Naive B cell (primary cell): Measurements from ENCODE around the gene DAAM2. TPM values are rescaled to one million over a fixed set of nuclear protein-coding genes. Genes with fewer than 3 reads are reported as not detected.

Source experiments
- ATAC-seq, 2 donors: fragments of 150-1000 bp; cut with Tn5 transposase; 2 replicates each; pipeline ENCODE4 v1.10.0; 2021; ENCODE audit warnings: low read depth in 2 of 2, mild to moderate bottlenecking in 2 of 2, moderate library complexity in 2 of 2
- DNase-seq: peaks from one replicate; pipeline ENCODE4 v3.0.0; 2022
- H3K27ac Mint-ChIP-seq, 6 donors: one replicate each; pipeline ENCODE4 v1.8.0; 2020 to 2022; ENCODE audit warnings: mild to moderate bottlenecking in 6 of 6, mixed read lengths in 6 of 6, moderate library complexity in 5 of 6, inconsistent platforms in 2 of 6
- H3K27me3 Mint-ChIP-seq, 3 donors: one replicate each; pipeline ENCODE4 v1.8.0; 2021 to 2022; ENCODE audit warnings: mixed read lengths in 3 of 3, mild to moderate bottlenecking in 1 of 3
- H3K36me3 Mint-ChIP-seq, 2 donors: one replicate each; pipeline ENCODE4 v1.8.0; 2020 to 2022; ENCODE audit warnings: mixed read lengths in 2 of 2, inconsistent platforms in 1 of 2, mild to moderate bottlenecking in 1 of 2
- H3K4me1 Mint-ChIP-seq, 3 donors: one replicate each; pipeline ENCODE4 v1.8.0; 2020 to 2022; ENCODE audit warnings: mixed read lengths in 3 of 3, inconsistent platforms in 1 of 3, mild to moderate bottlenecking in 1 of 3, moderate library complexity in 1 of 3
- H3K4me3 Mint-ChIP-seq, 8 donors: one replicate each; pipeline ENCODE4 v1.8.0; 2020 to 2022; ENCODE audit warnings: mild to moderate bottlenecking in 8 of 8, mixed read lengths in 8 of 8, moderate library complexity in 8 of 8, inconsistent platforms in 2 of 8
- H3K9me3 Mint-ChIP-seq, 7 donors: one replicate each; pipeline ENCODE4 v1.8.0; 2020 to 2022; ENCODE audit warnings: mixed read lengths in 7 of 7, mild to moderate bottlenecking in 5 of 7, inconsistent platforms in 2 of 7, moderate library complexity in 1 of 7
- polyA plus RNA-seq, 6 donors: library from polyadenylated mRNA; unstranded; fragments of 300-500 nt; fragmentation: Illumina TruSeq; gene quantifications; one replicate each; pipeline ENCODE4 v1.2.3, GENCODE V29; 2021; ENCODE audit warnings: low read depth in 6 of 6

DAAM2 gene
- polyA plus RNA-seq, 6 donors from 2014 or later = not detected

- H3K4me1 Mint-ChIP-seq = no peaks in the 10 kb centered on the region
- no peaks in the 10 kb centered on the region for H3K36me3 Mint-ChIP-seq
- H3K27me3 Mint-ChIP-seq = peaks cover 5 to 28% (median 15%) of the 10 kb centered on the region in 3 donors
- DNase-seq = no peak
- peaks cover 0 to 3% (median 0%) of the 10 kb centered on the region in 7 donors for H3K9me3 Mint-ChIP-seq
- H3K27ac Mint-ChIP-seq = no peak overlapping the region
- H3K4me3 Mint-ChIP-seq = peak overlapping the region in 1 of 8 donors; percentile 13
- no peak for ATAC-seq
Observed at GRCh38 chr6:39907871-39908575, 115.8 kb downstream of the DAAM2 start.

- Mint-ChIP-seq H3K4me1 (no peaks in the 10 kb centered on the region), H3K27me3 (peaks cover 8 to 23% (median 12%) of the 10 kb centered on the region in 3 donors), H3K36me3 (no peaks in the 10 kb centered on the region), H3K9me3 (peaks cover 0 to 3% (median 0%) of the 10 kb centered on the region in 7 donors), H3K27ac (no peak overlapping the region), H3K4me3 (no peak overlapping the region)
- ATAC-seq (no peak), DNase-seq (no peak)
Observed at GRCh38 chr6:39908838-39909583, 116.8 kb downstream of the DAAM2 start.

- Mint-ChIP-seq H3K9me3 (peaks cover 0 to 3% (median 0%) of the 10 kb centered on the region in 7 donors), H3K4me1 (no peaks in the 10 kb centered on the region), H3K27ac (no peak overlapping the region), H3K4me3 (no peak overlapping the region), H3K36me3 (no peaks in the 10 kb centered on the region), H3K27me3 (peaks cover 12 to 23% (median 12%) of the 10 kb centered on the region in 3 donors)
- ATAC-seq = no peak
- DNase-seq = no peak
Observed at GRCh38 chr6:39909701-39910100, 117.5 kb downstream of the DAAM2 start.

GRCh38 chr6:39910164-39910563 lies 118.0 kb downstream of the DAAM2 start:
- ATAC-seq (no peak), DNase-seq (no peak)
- H3K27me3 Mint-ChIP-seq = peaks cover 12 to 19% (median 12%) of the 10 kb centered on the region in 3 donors
- no peak overlapping the region for H3K27ac Mint-ChIP-seq
- peaks cover 0 to 3% (median 0%) of the 10 kb centered on the region in 7 donors for H3K9me3 Mint-ChIP-seq
- H3K4me1 Mint-ChIP-seq = no peaks in the 10 kb centered on the region
- H3K4me3 Mint-ChIP-seq = no peak overlapping the region
- no peaks in the 10 kb centered on the region for H3K36me3 Mint-ChIP-seq

GRCh38 chr6:39910744-39911143 lies 118.6 kb downstream of the DAAM2 start:
- H3K36me3 Mint-ChIP-seq = no peaks in the 10 kb centered on the region
- H3K9me3 Mint-ChIP-seq = peaks cover 0 to 3% (median 0%) of the 10 kb centered on the region in 7 donors
- peak overlapping the region in 1 of 6 donors; percentile 40 for H3K27ac Mint-ChIP-seq
- ATAC-seq = no peak
- H3K4me3 Mint-ChIP-seq = no peak overlapping the region
- peaks cover 7 to 14% (median 12%) of the 10 kb centered on the region in 3 donors for H3K27me3 Mint-ChIP-seq
- no peaks in the 10 kb centered on the region for H3K4me1 Mint-ChIP-seq
- DNase-seq = no peak

- no peak overlapping the region for H3K27ac Mint-ChIP-seq
- peaks cover 7 to 13% (median 12%) of the 10 kb centered on the region in 3 donors for H3K27me3 Mint-ChIP-seq
- H3K4me3 Mint-ChIP-seq = peak overlapping the region in 1 of 8 donors; percentile 67
- H3K9me3 Mint-ChIP-seq = peaks cover 0 to 3% (median 0%) of the 10 kb centered on the region in 7 donors
- DNase-seq = no peak
- H3K4me1 Mint-ChIP-seq = no peaks in the 10 kb centered on the region
- no peak for ATAC-seq
- no peaks in the 10 kb centered on the region for H3K36me3 Mint-ChIP-seq
Observed at GRCh38 chr6:39911513-39912125, 119.4 kb downstream of the DAAM2 start.

GRCh38 chr6:39912446-39912845 lies 120.3 kb downstream of the DAAM2 start:
- no peak overlapping the region for H3K4me3 Mint-ChIP-seq
- no peaks in the 10 kb centered on the region for H3K4me1 Mint-ChIP-seq
- H3K27ac Mint-ChIP-seq = no peak overlapping the region
- H3K36me3 Mint-ChIP-seq = no peaks in the 10 kb centered on the region
- ATAC-seq (no peak), DNase-seq (no peak)
- H3K9me3 Mint-ChIP-seq = peaks cover 0 to 3% (median 0%) of the 10 kb centered on the region in 7 donors
- H3K27me3 Mint-ChIP-seq = peaks cover 7 to 16% (median 7%) of the 10 kb centered on the region in 3 donors

- H3K27ac Mint-ChIP-seq = no peak overlapping the region
- ATAC-seq (no peak), DNase-seq (no peak)
- H3K27me3 Mint-ChIP-seq = peaks cover 7 to 20% (median 10%) of the 10 kb centered on the region in 3 donors
- no peaks in the 10 kb centered on the region for H3K36me3 Mint-ChIP-seq
- no peaks in the 10 kb centered on the region for H3K4me1 Mint-ChIP-seq
- no peak overlapping the region for H3K4me3 Mint-ChIP-seq
- peaks cover 0 to 3% (median 0%) of the 10 kb centered on the region in 7 donors for H3K9me3 Mint-ChIP-seq
Observed at GRCh38 chr6:39913391-39913916, 121.3 kb downstream of the DAAM2 start.

- no peak for ATAC-seq
- Mint-ChIP-seq H3K27ac (no peak overlapping the region), H3K4me1 (no peaks in the 10 kb centered on the region), H3K4me3 (no peak overlapping the region), H3K36me3 (no peaks in the 10 kb centered on the region), H3K9me3 (peaks cover 0 to 3% (median 0%) of the 10 kb centered on the region in 7 donors), H3K27me3 (peaks cover 10 to 15% (median 12%) of the 10 kb centered on the region in 3 donors)
- no peak for DNase-seq
Observed at GRCh38 chr6:39914239-39914638, 122.1 kb downstream of the DAAM2 start.

GRCh38 chr6:39915866-39916265 lies 123.7 kb downstream of the DAAM2 start:
- Mint-ChIP-seq H3K4me3 (no peak overlapping the region), H3K27ac (no peak overlapping the region), H3K4me1 (no peaks in the 10 kb centered on the region), H3K36me3 (no peaks in the 10 kb centered on the region), H3K9me3 (peaks cover 0 to 3% (median 0%) of the 10 kb centered on the region in 7 donors), H3K27me3 (peaks cover 10 to 15% (median 12%) of the 10 kb centered on the region in 3 donors)
- ATAC-seq = no peak
- DNase-seq = no peak

- no peak overlapping the region for H3K27ac Mint-ChIP-seq
- H3K27me3 Mint-ChIP-seq = peaks cover 5 to 10% (median 10%) of the 10 kb centered on the region in 3 donors
- no peaks in the 10 kb centered on the region for H3K9me3 Mint-ChIP-seq
- DNase-seq = no peak
- no peaks in the 10 kb centered on the region for H3K4me1 Mint-ChIP-seq
- H3K4me3 Mint-ChIP-seq = no peak overlapping the region
- no peak for ATAC-seq
- H3K36me3 Mint-ChIP-seq = no peaks in the 10 kb centered on the region
Observed at GRCh38 chr6:39917329-39917728, 125.2 kb downstream of the DAAM2 start.

GRCh38 chr6:39917981-39918380 lies 125.8 kb downstream of the DAAM2 start:
- Mint-ChIP-seq H3K4me1 (no peaks in the 10 kb centered on the region), H3K4me3 (no peak overlapping the region), H3K27ac (no peak overlapping the region), H3K27me3 (peaks cover 5 to 10% (median 10%) of the 10 kb centered on the region in 3 donors), H3K9me3 (no peaks in the 10 kb centered on the region), H3K36me3 (no peaks in the 10 kb centered on the region)
- no peak for ATAC-seq
- DNase-seq = no peak

- Mint-ChIP-seq H3K27me3 (peaks cover 5 to 10% (median 10%) of the 10 kb centered on the region in 3 donors), H3K27ac (no peak overlapping the region), H3K9me3 (no peaks in the 10 kb centered on the region), H3K4me3 (no peak overlapping the region), H3K36me3 (no peaks in the 10 kb centered on the region), H3K4me1 (no peaks in the 10 kb centered on the region)
- DNase-seq = no peak
- ATAC-seq = no peak
Observed at GRCh38 chr6:39918831-39919230, 126.7 kb downstream of the DAAM2 start.
